HepG2 (cell line): ENCODE results near the gene TBXA2R. TPM values are rescaled to one million over a fixed set of nuclear protein-coding genes. Genes with fewer than 3 reads are reported as not detected.

Experiments used
- ADNP ChIP-seq: sonication (generic); formaldehyde crosslinking; IDR thresholded peaks from 2 replicates; pipeline ENCODE4 v1.4.0; 2020; ENCODE audit warnings: missing genetic modification reagents
- ATF4 ChIP-seq, 2 experiments: fragments of 450-650 bp in 1 of 2; sonication (generic) in 1 of 2; formaldehyde crosslinking; IDR thresholded peaks; 2 replicates each; pipeline versions ENCODE4 v1.5.0 to v1.8.0; 2020 to 2022; ENCODE audit warnings: mild to moderate bottlenecking in 1 of 2, missing genetic modification reagents in 1 of 2
- BRD4 ChIP-seq: sonication (generic); formaldehyde crosslinking; IDR thresholded peaks from 2 replicates; pipeline ENCODE4 v1.4.0; 2020; ENCODE audit warnings: missing genetic modification reagents
- CHCHD3 ChIP-seq: sonication (generic); formaldehyde crosslinking; IDR thresholded peaks from 2 replicates; pipeline ENCODE4 v1.8.0; 2022; ENCODE audit warnings: mild to moderate bottlenecking, missing genetic modification reagents, moderate library complexity
- HNF4G ChIP-seq, 2 experiments: sonication (generic) in 1 of 2; formaldehyde crosslinking in 1 of 2; IDR thresholded peaks; 2 replicates each; pipeline versions ENCODE4 v1.4.0 to v1.6.1; 2011 to 2020; ENCODE audit warnings: borderline replicate concordance in 2 of 2, low read depth in 2 of 2, mild to moderate bottlenecking in 2 of 2, low read length in 1 of 2, missing genetic modification reagents in 1 of 2, moderate library complexity in 1 of 2
- KMT2A ChIP-seq: sonication (generic); formaldehyde crosslinking; IDR thresholded peaks from 2 replicates; pipeline ENCODE4 v1.4.0; 2020; ENCODE audit warnings: missing genetic modification reagents
- MAFG ChIP-seq: sonication (generic); formaldehyde crosslinking; IDR thresholded peaks from 2 replicates; pipeline ENCODE4 v1.5.1; 2020; ENCODE audit warnings: mild to moderate bottlenecking, missing genetic modification reagents
- MEIS1 ChIP-seq: sonication (generic); formaldehyde crosslinking; IDR thresholded peaks from 2 replicates; pipeline ENCODE4 v1.9.0; 2021; ENCODE audit warnings: mild to moderate bottlenecking, missing genetic modification reagents, moderate library complexity, borderline replicate concordance
- MTA1 ChIP-seq: sonication (generic); formaldehyde crosslinking; IDR thresholded peaks from 2 replicates; pipeline ENCODE4 v1.4.0; 2020; ENCODE audit warnings: missing genetic modification reagents, mild to moderate bottlenecking, borderline replicate concordance
- NFE2 ChIP-seq: sonication (generic); formaldehyde crosslinking; IDR thresholded peaks from 2 replicates; pipeline ENCODE4 v1.4.0; 2020; ENCODE audit warnings: missing genetic modification reagents
- NRL ChIP-seq: sonication (generic); formaldehyde crosslinking; IDR thresholded peaks from 2 replicates; pipeline ENCODE4 v1.5.0; 2020; ENCODE audit warnings: missing genetic modification reagents, mild to moderate bottlenecking, moderate library complexity, borderline replicate concordance
- RAD21 ChIP-seq: fragments of 450-650 bp; formaldehyde crosslinking; IDR thresholded peaks from 2 replicates; pipeline ENCODE4 v1.5.0; 2020; ENCODE audit warnings: mild to moderate bottlenecking
- SP1 ChIP-seq, 2 experiments: fragments of 450-650 bp in 1 of 2; sonication (generic) in 1 of 2; formaldehyde crosslinking in 1 of 2; IDR thresholded peaks; 2 replicates each; pipeline versions ENCODE4 v1.4.0 to v1.6.1; 2016 to 2020; ENCODE audit warnings: missing genetic modification reagents in 1 of 2
- TRAFD1 ChIP-seq: sonication (generic); formaldehyde crosslinking; IDR thresholded peaks from 2 replicates; pipeline ENCODE4 v1.5.1; 2020; ENCODE audit warnings: missing genetic modification reagents, mild to moderate bottlenecking, borderline replicate concordance
- ZFP82 ChIP-seq: sonication (generic); formaldehyde crosslinking; IDR thresholded peaks from 2 replicates; pipeline ENCODE4 v1.5.1; 2020; ENCODE audit warnings: mild to moderate bottlenecking, missing genetic modification reagents, borderline replicate concordance
- ZNF160 ChIP-seq: sonication (generic); formaldehyde crosslinking; IDR thresholded peaks from 2 replicates; pipeline ENCODE4 v1.8.0; 2022; ENCODE audit warnings: mild to moderate bottlenecking, inconsistent platforms, missing genetic modification reagents
- ZNF34 ChIP-seq: sonication (generic); formaldehyde crosslinking; IDR thresholded peaks from 2 replicates; pipeline ENCODE4 v1.4.0; 2020; ENCODE audit warnings: mild to moderate bottlenecking, missing genetic modification reagents, borderline replicate concordance
- ZNF574 ChIP-seq: sonication (generic); formaldehyde crosslinking; IDR thresholded peaks from 2 replicates; pipeline ENCODE4 v1.4.0; 2020; ENCODE audit warnings: missing genetic modification reagents
- ZNF580 ChIP-seq: IDR thresholded peaks from 2 replicates; pipeline ENCODE4 v1.6.1; 2016; ENCODE audit warnings: low read depth, borderline replicate concordance
- ZUFSP ChIP-seq: sonication (generic); formaldehyde crosslinking; IDR thresholded peaks from 2 replicates; pipeline ENCODE4 v1.9.0; 2021; ENCODE audit warnings: missing genetic modification reagents, mild to moderate bottlenecking, borderline replicate concordance
- polyA plus RNA-seq, 8 experiments: library from polyadenylated mRNA; depleted of rRNA in 3 of 8; stranded (reverse) in 7 of 8; unstranded in 1 of 8; fragments of >200 nt; fragmentation: Illumina TruSeq in 4 of 8; extraction: Trizol in 4 of 8; gene quantifications; 2 replicates each; pipeline versions ENCODE4 v1.2.1 to v1.2.3, GENCODE V29; 2011 to 2016; ENCODE audit warnings: low read depth in 4 of 8, missing spikeins in 1 of 8, mixed read lengths in 1 of 8; ENCODE audit not compliant: insufficient read depth in 1 of 8
- total RNA-seq, 5 experiments: library from RNA; depleted of rRNA; stranded (reverse); fragments of >200 nt; fragmentation: Illumina TruSeq; extraction: Trizol; gene quantifications; 2 replicates each; pipeline ENCODE4 v1.2.3, GENCODE V29; 2016; ENCODE audit warnings: low read depth in 1 of 5

TBXA2R gene
- total and polyA plus RNA-seq, 2 of the 13 experiments (the other 11 are each of a cell fraction or from before 2014, with no cell fraction given): 0.09 TPM; not detected in 1

- TF ChIP-seq ZNF574 (peak; percentile 50; the same call in 1 of the 2 replicates), BRD4 (CRISPR knock-in tag) (no peak), ADNP (CRISPR knock-in tag) (no peak), ZNF580 (peak; percentile 77; the same call in 1 of the 2 replicates), RAD21 (CRISPR knock-in tag) (no peak), ZNF160 (CRISPR knock-in tag) (no peak), ZFP82 (CRISPR knock-in tag) (0 out of 2 replicates have a peak, but pooled peaks have one; percentile 33), HNF4G (IDR thresholded peaks at IDR 0.05; ENCODE audit: borderline replicate concordance, low read depth, low read length) (no peak), HNF4G (CRISPR knock-in tag; IDR thresholded peaks at IDR 0.05; ENCODE audit: borderline replicate concordance, low read depth) (no peak), MEIS1 (0 out of 2 replicates have a peak, but pooled peaks have one; percentile 13), ZNF34 (CRISPR knock-in tag) (no peak), ZUFSP (CRISPR knock-in tag) (no peak), ATF4 (CRISPR knock-in tag; IDR thresholded peaks at IDR 0.05) (no peak), SP1 (IDR thresholded peaks at IDR 0.05) (no peak), SP1 (CRISPR knock-in tag; IDR thresholded peaks at IDR 0.05) (peak; percentile 98), MTA1 (CRISPR knock-in tag) (no peak), CHCHD3 (CRISPR knock-in tag) (no peak), KMT2A (CRISPR knock-in tag) (no peak; the same call in 1 of the 2 replicates), NFE2 (no peak), TRAFD1 (no peak), MAFG (no peak), NRL (CRISPR knock-in tag) (no peak; the same call in 1 of the 2 replicates)
Measured at GRCh38 chr19:3557461-3558248, 49.0 kb downstream of the TBXA2R start, which contains the start of gene MFSD12 (continued).
